IPS-18a (cell line): Measurements from ENCODE around the gene CAMK4.

ENCODE experiments used
- H3K27ac ChIP-seq: one replicate; pipeline ENCODE4 v1.5.1; 2013; ENCODE audit warnings: low read length
- H3K27me3 ChIP-seq: one replicate; pipeline ENCODE4 v1.6.1; 2013; ENCODE audit warnings: mild to moderate bottlenecking, low read length; ENCODE audit not compliant: control insufficient read depth, insufficient read depth
- H3K36me3 ChIP-seq: one replicate; pipeline ENCODE4 v1.6.1; 2013; ENCODE audit warnings: low read depth, low read length; ENCODE audit not compliant: control insufficient read depth
- H3K4me1 ChIP-seq: one replicate; pipeline ENCODE4 v1.6.1; 2013; ENCODE audit warnings: low read depth, low read length; ENCODE audit not compliant: control insufficient read depth
- H3K4me3 ChIP-seq: one replicate; pipeline ENCODE4 v1.5.1; 2013; ENCODE audit warnings: low read length
- H3K9ac ChIP-seq: one replicate; pipeline ENCODE4 v1.6.1; 2013; ENCODE audit warnings: mild to moderate bottlenecking, low read length, moderate library complexity
- H3K9me3 ChIP-seq: one replicate; pipeline ENCODE4 v1.6.1; 2013; ENCODE audit warnings: low read depth, low read length; ENCODE audit not compliant: control insufficient read depth

CAMK4 gene

GRCh38 chr5:111439473-111440075, 215.4 kb downstream of the CAMK4 start:
- Histone ChIP-seq H3K4me1 (no peaks in the 10 kb centered on the region), H3K27me3 (no peaks in the 10 kb centered on the region), H3K4me3 (no peak overlapping the region), H3K9ac (no peak overlapping the region), H3K27ac (no peak overlapping the region), H3K9me3 (no peaks in the 10 kb centered on the region), H3K36me3 (no peaks in the 10 kb centered on the region)

- Histone ChIP-seq H3K27ac (no peak overlapping the region), H3K9ac (no peak overlapping the region), H3K4me3 (no peak overlapping the region), H3K4me1 (peaks cover 15% of the 10 kb centered on the region), H3K27me3 (no peaks in the 10 kb centered on the region), H3K9me3 (no peaks in the 10 kb centered on the region), H3K36me3 (no peaks in the 10 kb centered on the region)
Observed at GRCh38 chr5:111447099-111447498, 222.9 kb downstream of the CAMK4 start.

- Histone ChIP-seq H3K4me1 (peaks cover 15% of the 10 kb centered on the region), H3K27ac (no peak overlapping the region), H3K9me3 (no peaks in the 10 kb centered on the region), H3K36me3 (no peaks in the 10 kb centered on the region), H3K27me3 (no peaks in the 10 kb centered on the region), H3K4me3 (no peak overlapping the region), H3K9ac (no peak overlapping the region)
Observed at GRCh38 chr5:111447822-111448221, 223.6 kb downstream of the CAMK4 start.

GRCh38 chr5:111453295-111453694, 229.1 kb downstream of the CAMK4 start:
- no peak overlapping the region for H3K27ac ChIP-seq

GRCh38 chr5:111453747-111454146, 229.6 kb downstream of the CAMK4 start:
- H3K36me3 ChIP-seq = no peaks in the 10 kb centered on the region
- H3K9ac ChIP-seq = no peak overlapping the region
- no peak overlapping the region for H3K4me3 ChIP-seq
- no peak overlapping the region for H3K27ac ChIP-seq
- no peaks in the 10 kb centered on the region for H3K27me3 ChIP-seq
- H3K9me3 ChIP-seq = no peaks in the 10 kb centered on the region
- no peaks in the 10 kb centered on the region for H3K4me1 ChIP-seq

More at GRCh38 chr5:111453295-111453694, 229.1 kb downstream of the CAMK4 start:
- no peaks in the 10 kb centered on the region for H3K27me3 ChIP-seq
- H3K4me3 ChIP-seq = no peak overlapping the region
- no peaks in the 10 kb centered on the region for H3K9me3 ChIP-seq
- no peaks in the 10 kb centered on the region for H3K4me1 ChIP-seq
- H3K36me3 ChIP-seq = no peaks in the 10 kb centered on the region
- H3K9ac ChIP-seq = no peak overlapping the region

GRCh38 chr5:111454198-111454622, 230.0 kb downstream of the CAMK4 start:
- Histone ChIP-seq H3K36me3 (no peaks in the 10 kb centered on the region), H3K9me3 (no peaks in the 10 kb centered on the region), H3K27ac (no peak overlapping the region), H3K9ac (no peak overlapping the region), H3K27me3 (no peaks in the 10 kb centered on the region), H3K4me1 (no peaks in the 10 kb centered on the region), H3K4me3 (no peak overlapping the region)

- Histone ChIP-seq H3K9ac (no peak overlapping the region), H3K4me3 (no peak overlapping the region), H3K27me3 (no peaks in the 10 kb centered on the region), H3K9me3 (no peaks in the 10 kb centered on the region), H3K4me1 (no peaks in the 10 kb centered on the region), H3K36me3 (no peaks in the 10 kb centered on the region), H3K27ac (no peak overlapping the region)
Observed at GRCh38 chr5:111454776-111455175, 230.6 kb downstream of the CAMK4 start.

GRCh38 chr5:111461255-111461671, 237.1 kb downstream of the CAMK4 start:
- Histone ChIP-seq H3K27ac (no peak overlapping the region), H3K9me3 (no peaks in the 10 kb centered on the region), H3K27me3 (no peaks in the 10 kb centered on the region), H3K9ac (no peak overlapping the region), H3K4me3 (no peak overlapping the region), H3K36me3 (no peaks in the 10 kb centered on the region), H3K4me1 (peaks cover 5% of the 10 kb centered on the region)

- Histone ChIP-seq H3K9ac (no peak overlapping the region), H3K36me3 (no peaks in the 10 kb centered on the region), H3K27me3 (no peaks in the 10 kb centered on the region), H3K4me3 (no peak overlapping the region), H3K27ac (no peak overlapping the region), H3K4me1 (peaks cover 5% of the 10 kb centered on the region), H3K9me3 (no peaks in the 10 kb centered on the region)
Observed at GRCh38 chr5:111461934-111462333, 237.8 kb downstream of the CAMK4 start.

- no peaks in the 10 kb centered on the region for H3K27me3 ChIP-seq
- peaks cover 5% of the 10 kb centered on the region for H3K4me1 ChIP-seq
- H3K9ac ChIP-seq = no peak overlapping the region
- H3K36me3 ChIP-seq = no peaks in the 10 kb centered on the region
- no peak overlapping the region for H3K27ac ChIP-seq
- H3K4me3 ChIP-seq = no peak overlapping the region
- no peaks in the 10 kb centered on the region for H3K9me3 ChIP-seq
Observed at GRCh38 chr5:111463311-111463710, 239.1 kb downstream of the CAMK4 start.

GRCh38 chr5:111469293-111469896, 245.2 kb downstream of the CAMK4 start:
- H3K9me3 ChIP-seq = no peaks in the 10 kb centered on the region
- no peak overlapping the region for H3K4me3 ChIP-seq
- H3K27ac ChIP-seq = no peak overlapping the region
- H3K27me3 ChIP-seq = no peaks in the 10 kb centered on the region
- H3K4me1 ChIP-seq = no peaks in the 10 kb centered on the region
- no peak overlapping the region for H3K9ac ChIP-seq
- H3K36me3 ChIP-seq = no peaks in the 10 kb centered on the region

- H3K27ac ChIP-seq = no peak overlapping the region
- H3K36me3 ChIP-seq = no peaks in the 10 kb centered on the region
- H3K27me3 ChIP-seq = no peaks in the 10 kb centered on the region
Observed at GRCh38 chr5:111469903-111470302, 245.7 kb downstream of the CAMK4 start.

More at GRCh38 chr5:111469903-111470302, 245.7 kb downstream of the CAMK4 start:
- Histone ChIP-seq H3K4me3 (no peak overlapping the region), H3K4me1 (no peaks in the 10 kb centered on the region), H3K9ac (no peak overlapping the region), H3K9me3 (no peaks in the 10 kb centered on the region)
